OCI-LY7 (cell line): ENCODE measurements around the gene MAU2. TPM values are rescaled to one million over a fixed set of nuclear protein-coding genes. Genes with fewer than 3 reads are reported as not detected.
"Not testable (repeated sequence)": the region's sequence is repeated elsewhere in the genome, so short reads cannot be mapped to it uniquely, and the experiment has no call there.

Source experiments
- BruUV-seq: library from RNA; stranded (reverse); fragments of 400-500 nt; replicated peaks from 2 replicates; lab custom pipeline; 2021; lab: Mats Ljungman, UMichigan
- CTCF ChIA-PET: fragments of 300-600 bp; sonication (Branson Sonifier 250); formaldehyde crosslinking; loops from one replicate; lab custom pipeline; 2022; ENCODE audit warnings: antibody characterized with exemption; ENCODE audit not compliant: unreplicated experiment; lab: Charles Lee
- POLR2A ChIA-PET: fragments of 300-600 bp; sonication (Branson Sonifier 250); formaldehyde crosslinking; loops from one replicate; lab custom pipeline; 2022; ENCODE audit warnings: antibody characterized with exemption; lab: Charles Lee
- DNase-seq: peaks from one replicate; pipeline ENCODE4 v3.0.0-alpha.2; 2015; ENCODE audit warnings: low spot score
- H2AFZ ChIP-seq: fragments of 200-600 bp; sonication (generic), shearing (Covaris generic); 2 replicates; pipeline ENCODE4 v1.6.1; 2014; ENCODE audit warnings: mild to moderate bottlenecking, antibody characterized with exemption, low read length, moderate library complexity
- H3K27ac ChIP-seq: fragments of 200-600 bp; sonication (generic); 2 replicates; pipeline ENCODE4 v1.5.1; 2014; ENCODE audit warnings: mixed run types, low read depth, mild to moderate bottlenecking, moderate library complexity, low read length, inconsistent platforms; ENCODE audit not compliant: poor library complexity, severe bottlenecking
- H3K36me3 ChIP-seq: fragments of 200-600 bp; sonication (generic); 2 replicates; pipeline ENCODE4 v1.6.1; 2014; ENCODE audit warnings: mild to moderate bottlenecking, antibody characterized with exemption, low read length, moderate library complexity, mixed read lengths; ENCODE audit not compliant: insufficient read depth
- H3K4me1 ChIP-seq: fragments of 200-600 bp; sonication (generic); 2 replicates; pipeline ENCODE4 v1.5.1; 2014; ENCODE audit warnings: mild to moderate bottlenecking, low read length; ENCODE audit not compliant: insufficient read depth, poor library complexity, severe bottlenecking
- H3K4me2 ChIP-seq: fragments of 200-600 bp; sonication (generic); 2 replicates; pipeline ENCODE4 v1.6.1; 2014; ENCODE audit warnings: mild to moderate bottlenecking, low read length
- H3K4me3 ChIP-seq: fragments of 200-600 bp; sonication (generic); 2 replicates; pipeline ENCODE4 v1.5.1; 2014; ENCODE audit warnings: mild to moderate bottlenecking, low read depth, low read length; ENCODE audit not compliant: poor library complexity, severe bottlenecking
- H3K79me2 ChIP-seq: fragments of 200-600 bp; sonication (generic); 2 replicates; pipeline ENCODE4 v1.6.1; 2016; ENCODE audit warnings: low read depth, mild to moderate bottlenecking, low read length, moderate library complexity, mixed read lengths; ENCODE audit not compliant: insufficient read depth
- H3K9me2 ChIP-seq: fragments of 200-600 bp; sonication (generic); 2 replicates; pipeline ENCODE4 v1.6.1; 2016; ENCODE audit warnings: mild to moderate bottlenecking, low read length, mixed read lengths; ENCODE audit not compliant: insufficient read depth
- H3K9me3 ChIP-seq: fragments of 200-600 bp; sonication (generic); 2 replicates; pipeline ENCODE4 v1.6.1; 2014; ENCODE audit warnings: mild to moderate bottlenecking, mixed run types, low read length, mixed read lengths
- H4K20me1 ChIP-seq: fragments of 200-600 bp; sonication (generic); 2 replicates; pipeline ENCODE4 v1.6.1; 2014; ENCODE audit warnings: mild to moderate bottlenecking, antibody characterized with exemption, low read length, moderate library complexity, mixed read lengths; ENCODE audit not compliant: insufficient read depth
- EZH2phosphoT487 ChIP-seq: fragments of 200-600 bp; sonication (generic); IDR thresholded peaks from 2 replicates; pipeline ENCODE4 v1.6.1; 2018; ENCODE audit warnings: low read depth, borderline replicate concordance, mild to moderate bottlenecking, mixed run types, antibody characterized with exemption, low read length, moderate library complexity, mixed read lengths
- intact Hi-C: fragments of 100-400 bp; cut with micrococcal nuclease; formaldehyde crosslinking; loops from one replicate; pipeline ENCODE4 v1.10.0; 2022; ENCODE audit not compliant: unreplicated experiment
- total RNA-seq, 2 experiments: library from RNA; depleted of rRNA in 1 of 2; stranded (reverse); fragments of >200 nt in 1 of 2; shearing (Covaris generic) in 1 of 2; gene quantifications; 2 replicates each; pipeline ENCODE4 v1.2.3, GENCODE V29; 2014 to 2022
- TF ChIP-seq, protein P1 (sequence below): fragments of 200-600 bp; sonication (generic); conservative IDR thresholded peaks from 2 replicates; pipeline ENCODE4 v1.5.1; 2014; ENCODE audit warnings: mild to moderate bottlenecking, antibody characterized with exemption, low read length, moderate library complexity, mixed read lengths

Gene MAU2
- total RNA-seq, 2 experiments from 2014 or later, result 58.7 to 81.7 TPM

GRCh38 chr19:19379527-19379926 is 58.9 kb downstream of the MAU2 start:
- H3K9me2 ChIP-seq, result no peaks in the 10 kb centered on the region
- CTCF ChIA-PET, result no interaction called here
- H3K79me2 ChIP-seq, result no peaks in the 10 kb centered on the region
- peaks cover 39% of the 10 kb centered on the region for H3K4me1 ChIP-seq
- H2AFZ ChIP-seq, result no peak overlapping the region
- TF ChIP-seq, protein P1, sequence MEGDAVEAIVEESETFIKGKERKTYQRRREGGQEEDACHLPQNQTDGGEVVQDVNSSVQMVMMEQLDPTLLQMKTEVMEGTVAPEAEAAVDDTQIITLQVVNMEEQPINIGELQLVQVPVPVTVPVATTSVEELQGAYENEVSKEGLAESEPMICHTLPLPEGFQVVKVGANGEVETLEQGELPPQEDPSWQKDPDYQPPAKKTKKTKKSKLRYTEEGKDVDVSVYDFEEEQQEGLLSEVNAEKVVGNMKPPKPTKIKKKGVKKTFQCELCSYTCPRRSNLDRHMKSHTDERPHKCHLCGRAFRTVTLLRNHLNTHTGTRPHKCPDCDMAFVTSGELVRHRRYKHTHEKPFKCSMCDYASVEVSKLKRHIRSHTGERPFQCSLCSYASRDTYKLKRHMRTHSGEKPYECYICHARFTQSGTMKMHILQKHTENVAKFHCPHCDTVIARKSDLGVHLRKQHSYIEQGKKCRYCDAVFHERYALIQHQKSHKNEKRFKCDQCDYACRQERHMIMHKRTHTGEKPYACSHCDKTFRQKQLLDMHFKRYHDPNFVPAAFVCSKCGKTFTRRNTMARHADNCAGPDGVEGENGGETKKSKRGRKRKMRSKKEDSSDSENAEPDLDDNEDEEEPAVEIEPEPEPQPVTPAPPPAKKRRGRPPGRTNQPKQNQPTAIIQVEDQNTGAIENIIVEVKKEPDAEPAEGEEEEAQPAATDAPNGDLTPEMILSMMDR, result no peak
- no peak for TF ChIP-seq EZH2phosphoT487
- no peaks in the 10 kb centered on the region for H4K20me1 ChIP-seq
- DNase-seq, result no peak
- no peak overlapping the region for H3K27ac ChIP-seq
- no peak overlapping the region for H3K4me3 ChIP-seq
- no peaks in the 10 kb centered on the region for H3K9me3 ChIP-seq
- H3K4me2 ChIP-seq, result no peak overlapping the region
- no peaks in the 10 kb centered on the region for H3K36me3 ChIP-seq
- POLR2A ChIA-PET, result interaction anchor here (0.6 to 1.4 kb wide), 4 partner anchors 12 to 137 kb away, joined by 3 to 5 read pairs (median 3); no protein-coding TSS in a partner anchor
- BruUV-seq, result no TSS peak
- intact Hi-C loops, result no loop called here

DNA sequence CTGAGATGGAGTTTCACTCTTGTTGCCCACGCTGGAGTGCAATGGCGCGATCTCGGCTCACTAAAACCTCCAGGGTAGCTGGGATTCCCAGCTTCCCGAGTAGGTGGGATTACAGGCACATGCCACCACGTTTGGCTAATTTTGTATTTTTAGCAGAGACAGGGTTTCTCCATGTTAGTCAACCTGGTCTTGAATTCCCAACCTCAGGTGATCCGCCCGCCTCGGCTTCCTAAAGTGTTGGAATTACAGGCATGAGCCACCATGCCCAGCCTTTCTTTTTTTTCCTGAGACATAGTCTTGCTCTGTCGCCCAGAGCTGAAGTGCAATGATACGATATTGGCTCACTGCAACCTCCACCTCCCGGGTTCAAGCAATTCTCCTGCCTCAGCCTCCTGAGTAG is 59.7 kb downstream of the MAU2 start:
- Histone ChIP-seq H3K4me2 (peak overlapping the region; percentile 58), H3K4me1 (peaks cover 38% of the 10 kb centered on the region), H3K27ac (peak overlapping the region; percentile 60)
- H3K36me3 ChIP-seq, H3K9me3 ChIP-seq, DNase-seq, BruUV-seq, CTCF ChIA-PET, H3K4me3 ChIP-seq, H3K9me2 ChIP-seq, intact Hi-C loops, H2AFZ ChIP-seq, H4K20me1 ChIP-seq, H3K79me2 ChIP-seq: not testable (repeated sequence)
- POLR2A ChIA-PET, result interaction anchor here (0.8 kb wide), 1 partner anchor 36 kb away, joined by 3 read pairs; no protein-coding TSS in a partner anchor

- no peak overlapping the region; the same call in 1 of the 2 replicates for H2AFZ ChIP-seq
- CTCF ChIA-PET, result no interaction called here
These were observed 60.6 kb downstream of the MAU2 start for GRCh38 chr19:19381007-19381926.

More at GRCh38 chr19:19381007-19381926, 60.6 kb downstream of the MAU2 start:
- H3K9me3 ChIP-seq, result no peaks in the 10 kb centered on the region
- peaks cover 35% of the 10 kb centered on the region for H3K4me1 ChIP-seq
- H3K4me2 ChIP-seq, result peak overlapping the region; percentile 58
- no TSS peak for BruUV-seq
- peak overlapping the region; percentile 22 for H3K4me3 ChIP-seq
- POLR2A ChIA-PET, result no interaction called here
- H3K9me2 ChIP-seq, result no peaks in the 10 kb centered on the region
- DNase-seq, result peak; percentile 77
- no peak for TF ChIP-seq EZH2phosphoT487
- TF ChIP-seq, protein P1, result no peak
- intact Hi-C loops, result no loop called here
- peak overlapping the region; percentile 60 for H3K27ac ChIP-seq
- H3K79me2 ChIP-seq, result peaks cover 2% of the 10 kb centered on the region; the same call in 1 of the 2 replicates
- H4K20me1 ChIP-seq, result no peaks in the 10 kb centered on the region
- no peaks in the 10 kb centered on the region for H3K36me3 ChIP-seq
